HCT116 (cell line): ENCODE data around the gene ICAM1. TPM values are rescaled to one million over a fixed set of nuclear protein-coding genes. Genes with fewer than 3 reads are reported as not detected.

ENCODE experiments used
- ATAC-seq: fragments of 200-7000 bp; cut with Tn5 transposase; 2 replicates; pipeline ENCODE4 v1.9.1; 2020; ENCODE audit warnings: mild to moderate bottlenecking, moderate library complexity
- BruUV-seq: library from RNA; stranded (reverse); fragments of 400-500 nt; replicated peaks from 2 replicates; lab custom pipeline; 2021; lab: Mats Ljungman, UMichigan
- CTCF ChIA-PET: fragments of 300-600 bp; sonication (Branson Sonifier 250); formaldehyde crosslinking; loops from one replicate; lab custom pipeline; 2021; ENCODE audit warnings: antibody characterized with exemption; lab: Charles Lee
- POLR2A ChIA-PET: fragments of 300-600, 350-600 bp; sonication (Branson Sonifier 250); formaldehyde crosslinking; loops from one replicate; lab custom pipeline; 2021; ENCODE audit warnings: antibody characterized with exemption; lab: Charles Lee
- RAD21 ChIA-PET, 2 experiments: fragments of 300-600 bp; sonication (Branson Sonifier 250); formaldehyde crosslinking; loops; one replicate each; lab custom pipeline; 2023; ENCODE audit warnings: low total read pairs in 2 of 2; ENCODE audit not compliant: uncharacterized antibody in 2 of 2, unreplicated experiment in 2 of 2, low non-redundant PET in 1 of 2; lab: Charles Lee
- DNase-seq: peaks from one replicate; pipeline ENCODE4 v3.0.0-alpha.2; 2010; ENCODE audit warnings: low read depth, low spot score
- H2AFZ ChIP-seq: fragments of 200-600 bp; shearing (Covaris generic), sonication (generic); 2 replicates; pipeline ENCODE4 v1.6.1; 2017; ENCODE audit warnings: low read depth, mixed run types, mixed read lengths, antibody characterized with exemption, low read length; ENCODE audit not compliant: poor library complexity, severe bottlenecking
- H3K27ac ChIP-seq: 2 replicates; pipeline ENCODE4 v1.5.1; 2012; ENCODE audit warnings: low read depth, low read length
- H3K27me3 ChIP-seq: fragments of 200-600 bp; sonication (generic); 2 replicates; pipeline ENCODE4 v1.6.1; 2016; ENCODE audit warnings: mixed run types, low read length, mixed read lengths; ENCODE audit not compliant: insufficient read depth
- H3K36me3 ChIP-seq, 2 experiments: fragments of 200-500 bp in 1 of 2; fragments of 200-600 bp in 1 of 2; sonication (Bioruptor generic) in 1 of 2; sonication (generic) in 1 of 2; 2 replicates each; pipeline versions ENCODE4 v1.5.1 to v1.6.1; 2014 to 2016; ENCODE audit warnings: low read length in 2 of 2, inconsistent platforms in 1 of 2, mixed read lengths in 1 of 2, mixed run types in 1 of 2; ENCODE audit not compliant: insufficient read depth in 2 of 2, control insufficient read depth in 1 of 2
- H3K4me1 ChIP-seq, 2 experiments: fragments of 200-600 bp in 1 of 2; sonication (generic) in 1 of 2; 2 replicates each; pipeline versions ENCODE4 v1.5.1 to v1.6.1; 2012 to 2017; ENCODE audit warnings: low read length in 2 of 2, inconsistent platforms in 1 of 2, mild to moderate bottlenecking in 1 of 2, mixed read lengths in 1 of 2, mixed run types in 1 of 2, moderate library complexity in 1 of 2; ENCODE audit not compliant: insufficient read depth in 2 of 2, control insufficient read depth in 1 of 2
- H3K4me2 ChIP-seq: fragments of 200-600 bp; sonication (generic); 2 replicates; pipeline ENCODE4 v1.6.1; 2017; ENCODE audit warnings: mixed run types, low read length, mixed read lengths
- H3K4me3 ChIP-seq, 2 experiments: fragments of 200-600 bp in 1 of 2; sonication (generic) in 1 of 2; replicated peaks in 1 of 2; 2 replicates each; pipeline ENCODE4 v1.5.1; 2011 to 2016; ENCODE audit warnings: low read length in 2 of 2, control low read depth in 1 of 2, low read depth in 1 of 2, mild to moderate bottlenecking in 1 of 2, mixed read lengths in 1 of 2, mixed run types in 1 of 2
- H3K79me2 ChIP-seq: fragments of 200-600 bp; sonication (generic); 2 replicates; pipeline ENCODE4 v1.6.1; 2017; ENCODE audit warnings: mild to moderate bottlenecking, mixed run types, low read length, moderate library complexity, mixed read lengths; ENCODE audit not compliant: insufficient read depth
- H3K9ac ChIP-seq: fragments of 200-600 bp; sonication (generic); 2 replicates; pipeline ENCODE4 v1.6.1; 2016; ENCODE audit warnings: low read length, mixed read lengths
- H3K9me2 ChIP-seq: fragments of 200-600 bp; sonication (generic), shearing (Covaris generic); 2 replicates; pipeline ENCODE4 v1.6.1; 2017; ENCODE audit warnings: mixed run types, mild to moderate bottlenecking, moderate library complexity; ENCODE audit not compliant: insufficient read depth
- H3K9me3 ChIP-seq, 2 experiments: fragments of 200-500 bp in 1 of 2; fragments of 200-600 bp in 1 of 2; sonication (Bioruptor generic) in 1 of 2; sonication (generic) in 1 of 2; 2 replicates each; pipeline ENCODE4 v1.6.1; 2014 to 2017; ENCODE audit warnings: low read length in 2 of 2, mixed read lengths in 2 of 2, inconsistent platforms in 1 of 2, low read depth in 1 of 2, mild to moderate bottlenecking in 1 of 2, mixed run types in 1 of 2, moderate library complexity in 1 of 2; ENCODE audit not compliant: control insufficient read depth in 1 of 2, insufficient read depth in 1 of 2
- H4K20me1 ChIP-seq: fragments of 200-600 bp; sonication (generic), shearing (Covaris generic); 2 replicates; pipeline ENCODE4 v1.6.1; 2017; ENCODE audit warnings: mixed run types, mild to moderate bottlenecking, moderate library complexity; ENCODE audit not compliant: insufficient read depth
- EGR1 ChIP-seq: IDR thresholded peaks from 2 replicates; pipeline ENCODE4 v1.6.1; 2012; ENCODE audit warnings: low read depth
- ELF1 ChIP-seq: IDR thresholded peaks from 2 replicates; pipeline ENCODE4 v1.6.1; 2012; ENCODE audit warnings: low read depth, borderline replicate concordance
- JUND ChIP-seq: IDR thresholded peaks from 2 replicates; pipeline ENCODE4 v1.6.1; 2012
- POLR2AphosphoS5 ChIP-seq: IDR thresholded peaks from 2 replicates; pipeline ENCODE4 v1.6.1; 2011; ENCODE audit warnings: mild to moderate bottlenecking, low read depth, low read length, moderate library complexity
- SIN3A ChIP-seq: IDR thresholded peaks from 2 replicates; pipeline ENCODE4 v1.6.1; 2012; ENCODE audit warnings: low read depth
- TCF7L2 ChIP-seq: IDR thresholded peaks from 2 replicates; pipeline ENCODE4 v1.7.0; 2011; ENCODE audit warnings: borderline replicate concordance, inconsistent platforms; ENCODE audit not compliant: insufficient read depth, insufficient read length; ENCODE audit errors: extremely low read depth
- ZFX ChIP-seq: fragments of 450-650 bp; IDR thresholded peaks from 2 replicates; pipeline ENCODE4 v1.6.1; 2017
- ZNF274 ChIP-seq: fragments of 200-500 bp; sonication (Bioruptor generic); IDR thresholded peaks from 2 replicates; pipeline ENCODE4 v1.6.1; 2014; ENCODE audit warnings: mild to moderate bottlenecking, low read depth, low read length, inconsistent platforms
- intact Hi-C: fragments of 100-400 bp; cut with micrococcal nuclease; formaldehyde crosslinking; loops from 2 replicates; pipeline ENCODE4 v1.10.0; 2022
- total RNA-seq: library from RNA; stranded (reverse); gene quantifications from one replicate; pipeline ENCODE4 v1.2.1, GENCODE V29; 2021; ENCODE audit not compliant: unreplicated experiment
- TF ChIP-seq, protein P1 (sequence below): IDR thresholded peaks from 2 replicates; pipeline ENCODE4 v1.6.1; 2012
- TF ChIP-seq, protein P2 (sequence below): IDR thresholded peaks from 2 replicates; pipeline ENCODE4 v1.6.1; 2012; ENCODE audit warnings: low read depth
- TF ChIP-seq, protein P3 (sequence below), 3 experiments: fragments of 200-600 bp in 1 of 3; sonication (generic) in 1 of 3; IDR thresholded peaks in 2 of 3; conservative IDR thresholded peaks in 1 of 3; 2 replicates each; pipeline ENCODE4 v1.5.1; 2012 to 2017; ENCODE audit warnings: low read depth in 2 of 3, low read length in 2 of 3, antibody characterized with exemption in 1 of 3, borderline replicate concordance in 1 of 3, control low read depth in 1 of 3, mild to moderate bottlenecking in 1 of 3, mixed read lengths in 1 of 3, mixed run types in 1 of 3, moderate library complexity in 1 of 3; ENCODE audit not compliant: insufficient read depth in 1 of 3

The ICAM1 gene
- total RNA-seq, 1 experiment from 2014 or later, result 5.0 TPM

DNA sequence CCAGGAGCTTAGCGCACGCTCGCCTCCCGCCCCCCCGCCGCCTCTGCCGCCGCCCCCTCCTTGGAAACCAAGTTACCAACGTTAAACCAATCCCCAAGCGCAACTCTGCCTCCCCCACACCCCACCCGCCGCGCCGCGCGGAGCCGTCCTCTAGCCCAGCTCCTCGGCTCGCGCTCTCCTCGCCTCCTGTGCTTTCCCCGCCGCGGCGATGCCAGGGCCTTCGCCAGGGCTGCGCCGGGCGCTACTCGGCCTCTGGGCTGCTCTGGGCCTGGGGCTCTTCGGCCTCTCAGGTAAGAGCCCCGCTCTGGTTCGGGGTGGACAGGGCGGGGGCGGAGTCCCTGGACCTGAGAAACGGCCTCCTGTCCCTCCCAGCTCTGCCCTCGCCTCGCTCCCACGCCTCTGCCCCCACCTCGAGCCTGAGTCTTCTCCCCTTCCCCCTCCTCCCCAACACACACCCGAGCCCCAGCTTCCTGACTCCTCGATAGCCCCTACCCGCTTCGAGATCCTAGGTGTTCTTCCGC, 19.0 kb downstream of the ICAM1 start, which contains the start of gene ICAM5:
Gene ICAM5 (plus strand): TSS at position 117 of the 521 bp plus-strand sequence. CDS start 92 bp downstream, at position 209.
- peak; percentile 34 for ATAC-seq
- RAD21 ChIA-PET, result interaction anchor here in 1 of 2 experiments (0.6 to 0.9 kb wide), 2 partner anchors 19 to 31 kb away, joined by 3 to 4 read pairs; partner anchors contain the start of gene ICAM1
- CTCF ChIA-PET, result interaction anchor here (0.6 to 3.2 kb wide), 15 partner anchors 10 to 357 kb away, joined by 3 to 30 read pairs (median 4); partner anchors contain the start of genes CDC37 and RAVER1

DNA sequence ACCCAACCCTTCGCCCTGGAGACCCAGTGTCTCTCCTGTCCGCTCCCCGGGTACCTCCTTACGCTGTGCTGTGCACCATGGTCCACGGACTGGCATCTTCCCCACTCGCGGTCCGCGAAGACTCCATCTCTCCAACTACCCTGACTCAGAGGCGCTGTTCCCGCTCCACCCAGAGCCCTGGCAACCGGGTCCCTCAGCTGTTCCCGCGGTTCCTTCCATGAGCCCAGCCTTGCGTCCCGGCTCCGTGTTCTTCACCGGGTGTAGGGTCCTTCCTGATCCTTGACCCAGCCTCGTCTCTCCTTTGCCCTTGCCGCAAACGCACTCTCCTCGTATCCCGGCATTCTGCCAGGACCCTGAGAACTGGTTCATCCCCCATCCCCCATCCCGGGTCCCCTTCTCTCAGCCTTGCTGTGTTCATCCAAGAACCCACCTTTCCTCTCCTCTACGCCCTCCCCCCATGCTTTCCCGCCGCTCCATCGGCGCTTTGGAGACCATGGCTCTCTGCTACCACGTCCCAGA, 19.5 kb downstream of the ICAM1 start:
- no peak for ATAC-seq
- Histone ChIP-seq H3K4me3 (peak overlapping the region; percentile 77 to 91), H3K9ac (peak overlapping the region; percentile 94)
- TF ChIP-seq, protein P1, sequence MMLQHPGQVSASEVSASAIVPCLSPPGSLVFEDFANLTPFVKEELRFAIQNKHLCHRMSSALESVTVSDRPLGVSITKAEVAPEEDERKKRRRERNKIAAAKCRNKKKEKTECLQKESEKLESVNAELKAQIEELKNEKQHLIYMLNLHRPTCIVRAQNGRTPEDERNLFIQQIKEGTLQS, result no peak
- TF ChIP-seq ZNF274, result no peak
- TF ChIP-seq EGR1, result no peak
- TF ChIP-seq, protein P2, sequence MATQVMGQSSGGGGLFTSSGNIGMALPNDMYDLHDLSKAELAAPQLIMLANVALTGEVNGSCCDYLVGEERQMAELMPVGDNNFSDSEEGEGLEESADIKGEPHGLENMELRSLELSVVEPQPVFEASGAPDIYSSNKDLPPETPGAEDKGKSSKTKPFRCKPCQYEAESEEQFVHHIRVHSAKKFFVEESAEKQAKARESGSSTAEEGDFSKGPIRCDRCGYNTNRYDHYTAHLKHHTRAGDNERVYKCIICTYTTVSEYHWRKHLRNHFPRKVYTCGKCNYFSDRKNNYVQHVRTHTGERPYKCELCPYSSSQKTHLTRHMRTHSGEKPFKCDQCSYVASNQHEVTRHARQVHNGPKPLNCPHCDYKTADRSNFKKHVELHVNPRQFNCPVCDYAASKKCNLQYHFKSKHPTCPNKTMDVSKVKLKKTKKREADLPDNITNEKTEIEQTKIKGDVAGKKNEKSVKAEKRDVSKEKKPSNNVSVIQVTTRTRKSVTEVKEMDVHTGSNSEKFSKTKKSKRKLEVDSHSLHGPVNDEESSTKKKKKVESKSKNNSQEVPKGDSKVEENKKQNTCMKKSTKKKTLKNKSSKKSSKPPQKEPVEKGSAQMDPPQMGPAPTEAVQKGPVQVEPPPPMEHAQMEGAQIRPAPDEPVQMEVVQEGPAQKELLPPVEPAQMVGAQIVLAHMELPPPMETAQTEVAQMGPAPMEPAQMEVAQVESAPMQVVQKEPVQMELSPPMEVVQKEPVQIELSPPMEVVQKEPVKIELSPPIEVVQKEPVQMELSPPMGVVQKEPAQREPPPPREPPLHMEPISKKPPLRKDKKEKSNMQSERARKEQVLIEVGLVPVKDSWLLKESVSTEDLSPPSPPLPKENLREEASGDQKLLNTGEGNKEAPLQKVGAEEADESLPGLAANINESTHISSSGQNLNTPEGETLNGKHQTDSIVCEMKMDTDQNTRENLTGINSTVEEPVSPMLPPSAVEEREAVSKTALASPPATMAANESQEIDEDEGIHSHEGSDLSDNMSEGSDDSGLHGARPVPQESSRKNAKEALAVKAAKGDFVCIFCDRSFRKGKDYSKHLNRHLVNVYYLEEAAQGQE, result no peak
- no peak for TF ChIP-seq SIN3A
- TF ChIP-seq, protein P3, sequence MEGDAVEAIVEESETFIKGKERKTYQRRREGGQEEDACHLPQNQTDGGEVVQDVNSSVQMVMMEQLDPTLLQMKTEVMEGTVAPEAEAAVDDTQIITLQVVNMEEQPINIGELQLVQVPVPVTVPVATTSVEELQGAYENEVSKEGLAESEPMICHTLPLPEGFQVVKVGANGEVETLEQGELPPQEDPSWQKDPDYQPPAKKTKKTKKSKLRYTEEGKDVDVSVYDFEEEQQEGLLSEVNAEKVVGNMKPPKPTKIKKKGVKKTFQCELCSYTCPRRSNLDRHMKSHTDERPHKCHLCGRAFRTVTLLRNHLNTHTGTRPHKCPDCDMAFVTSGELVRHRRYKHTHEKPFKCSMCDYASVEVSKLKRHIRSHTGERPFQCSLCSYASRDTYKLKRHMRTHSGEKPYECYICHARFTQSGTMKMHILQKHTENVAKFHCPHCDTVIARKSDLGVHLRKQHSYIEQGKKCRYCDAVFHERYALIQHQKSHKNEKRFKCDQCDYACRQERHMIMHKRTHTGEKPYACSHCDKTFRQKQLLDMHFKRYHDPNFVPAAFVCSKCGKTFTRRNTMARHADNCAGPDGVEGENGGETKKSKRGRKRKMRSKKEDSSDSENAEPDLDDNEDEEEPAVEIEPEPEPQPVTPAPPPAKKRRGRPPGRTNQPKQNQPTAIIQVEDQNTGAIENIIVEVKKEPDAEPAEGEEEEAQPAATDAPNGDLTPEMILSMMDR (IDR thresholded peaks at IDR 0.05 in 2 of 3, conservative IDR thresholded peaks at IDR 0.05 in 1 of 3; ENCODE audit: borderline replicate concordance in 1 of 3, insufficient read depth in 1 of 3, low read depth in 2 of 3, low read length in 2 of 3), result no peak

More for the DNA sequence above, 19.0 kb downstream of the ICAM1 start, which contains the start of gene ICAM5:
- TF ChIP-seq POLR2AphosphoS5 (peak; percentile 45; the same call in 1 of the 2 replicates), ZFX (peak; percentile 54; the same call in 1 of the 2 replicates), JUND (no peak), ELF1 (no peak), TCF7L2 (peak; percentile 4), EGR1 (peak; percentile 82)
- Histone ChIP-seq H3K9me2 (no peaks in the 10 kb centered on the region), H3K27ac (peak within 1 kb of the TSS; percentile 76), H3K9me3 (no peaks in the 10 kb centered on the region), H3K4me1 (peaks cover 13 to 60% of the 10 kb centered on the region in 2 experiments), H3K79me2 (peaks cover 16% of the 10 kb centered on the region; the same call in 1 of the 2 replicates), H3K4me3 (peak within 1 kb of the TSS; percentile 77 to 91), H4K20me1 (no peaks in the 10 kb centered on the region), H3K36me3 (peaks cover 2 to 23% of the 10 kb centered on the region in 2 experiments; a peak in 2 of 4 replicates), H3K27me3 (no peaks in the 10 kb centered on the region), H3K9ac (peak within 1 kb of the TSS; percentile 94), H2AFZ (peak within 1 kb of the TSS; percentile 49), H3K4me2 (peak within 1 kb of the TSS; percentile 100)
- POLR2A ChIA-PET, result interaction anchor here (0.6 to 2.6 kb wide), 18 partner anchors 8 to 818 kb away, joined by 3 to 26 read pairs (median 4); partner anchors contain the start of genes FDX2, PDE4A, RAVER1 and TYK2
- intact Hi-C loops, result loop anchor here (2.0 kb wide), 1 partner anchor 43 kb away; the partner anchor contains the start of gene RAVER1
- BruUV-seq, result no TSS peak
- DNase-seq, result peak; percentile 57

More for the DNA sequence above, 19.5 kb downstream of the ICAM1 start:
- BruUV-seq, result no TSS peak
- peak overlapping the region; percentile 100 for H3K4me2 ChIP-seq
- no peak for DNase-seq
- peaks cover 16% of the 10 kb centered on the region; the same call in 1 of the 2 replicates for H3K79me2 ChIP-seq
- no peaks in the 10 kb centered on the region for H4K20me1 ChIP-seq
- H3K27me3 ChIP-seq, result no peaks in the 10 kb centered on the region
- no peak overlapping the region for H2AFZ ChIP-seq
- POLR2A ChIA-PET, result interaction anchor here (0.6 to 2.6 kb wide), 5 partner anchors 10 to 345 kb away, joined by 3 to 26 read pairs (median 8); partner anchors contain the start of genes RAVER1 and TYK2
- RAD21 ChIA-PET, result no interaction called here
- H3K36me3 ChIP-seq, result peaks cover 2 to 23% of the 10 kb centered on the region in 2 experiments; a peak in 2 of 4 replicates
- intact Hi-C loops, result no loop called here
- CTCF ChIA-PET, result interaction anchor here (0.9 to 3.2 kb wide), 5 partner anchors 17 to 100 kb away, joined by 3 to 30 read pairs (median 18); no protein-coding TSS in a partner anchor
- no peaks in the 10 kb centered on the region for H3K9me3 ChIP-seq
- peak overlapping the region; percentile 76 for H3K27ac ChIP-seq
- H3K9me2 ChIP-seq, result no peaks in the 10 kb centered on the region
- H3K4me1 ChIP-seq, result peaks cover 13 to 60% of the 10 kb centered on the region in 2 experiments
